Measurements from ENCODE around the gene TRMT2A. TPM values are rescaled to one million over a fixed set of nuclear protein-coding genes. Genes with fewer than 3 reads are reported as not detected.

Gene TRMT2A
- total RNA-seq, 3 donors from 2014 or later (not counting 1 experiment from before 2014, with no cell fraction given): 86.4 to 104 (median 86.5) TPM

- Mint-ChIP-seq H3K9me3 (no peaks in the 10 kb centered on the region), H3K27ac (peak overlapping the region; percentile 58 to 80), H3K36me3 (no peaks in the 10 kb centered on the region), H3K4me1 (peaks cover 15 to 41% of the 10 kb centered on the region in 2 donors), H3K4me3 (no peak overlapping the region), H3K27me3 (ENCODE audit: low read depth in 2 of 2) (no peaks in the 10 kb centered on the region)
- DNase-seq (no peak), ATAC-seq (no peak)
- TF ChIP-seq CTCF (IDR thresholded peaks at IDR 0.05): no peak
- 88% methylated on average over 26 of the region's 26 CpGs for WGBS (ENCODE audit: insufficient coverage)
- no peak overlapping the region for H3K4me3 ChIP-seq (ENCODE audit: low read length)
- intact Hi-C loops (cut with micrococcal nuclease): no loop called here
- H3K4me1 ChIP-seq (ENCODE audit: control insufficient read depth, insufficient read depth, low read length): peaks cover 71% of the 10 kb centered on the region
- no peaks in the 10 kb centered on the region for H3K9me3 ChIP-seq (ENCODE audit: control insufficient read depth, insufficient read depth, low read length)
- H3K27me3 ChIP-seq (ENCODE audit: control insufficient read depth, insufficient read depth, low read length): no peaks in the 10 kb centered on the region
- H3K27ac ChIP-seq (ENCODE audit: low read length): no peak overlapping the region
- H3K36me3 ChIP-seq (ENCODE audit: control insufficient read depth, insufficient read depth, low read length): peaks cover 59% of the 10 kb centered on the region
Measured at GRCh38 chr22:20112623-20113511, 4.2 kb downstream of the TRMT2A start.

GRCh38 chr22:20111689-20112622, 5.1 kb downstream of the TRMT2A start:
- DNase-seq (no peak), ATAC-seq (peak in 1 of 3 donors; percentile 12)
- peak overlapping the region; percentile 58 to 80 for H3K27ac Mint-ChIP-seq
- Histone ChIP-seq H3K27ac (ENCODE audit: low read length) (peak overlapping the region; percentile 40), H3K4me3 (ENCODE audit: low read length) (no peak overlapping the region), H3K36me3 (ENCODE audit: control insufficient read depth, insufficient read depth, low read length) (peaks cover 68% of the 10 kb centered on the region), H3K4me1 (ENCODE audit: control insufficient read depth, insufficient read depth, low read length) (peaks cover 69% of the 10 kb centered on the region), H3K27me3 (ENCODE audit: control insufficient read depth, insufficient read depth, low read length) (no peaks in the 10 kb centered on the region), H3K9me3 (ENCODE audit: control insufficient read depth, insufficient read depth, low read length) (no peaks in the 10 kb centered on the region)
- H3K4me1 Mint-ChIP-seq: peaks cover 15 to 41% of the 10 kb centered on the region in 2 donors
- intact Hi-C loops (cut with micrococcal nuclease): no loop called here
- no peaks in the 10 kb centered on the region for H3K36me3 Mint-ChIP-seq
- no peaks in the 10 kb centered on the region for H3K9me3 Mint-ChIP-seq
- H3K4me3 Mint-ChIP-seq: no peak overlapping the region
- no peaks in the 10 kb centered on the region for H3K27me3 Mint-ChIP-seq (ENCODE audit: low read depth in 2 of 2)
- TF ChIP-seq CTCF (IDR thresholded peaks at IDR 0.05): no peak
- 65% methylated on average over 6 of the region's 7 CpGs for WGBS (ENCODE audit: insufficient coverage)

GRCh38 chr22:20111045-20111688, 5.9 kb downstream of the TRMT2A start:
- Histone ChIP-seq H3K36me3 (ENCODE audit: control insufficient read depth, insufficient read depth, low read length) (peaks cover 76% of the 10 kb centered on the region), H3K27me3 (ENCODE audit: control insufficient read depth, insufficient read depth, low read length) (no peaks in the 10 kb centered on the region), H3K4me3 (ENCODE audit: low read length) (no peak overlapping the region), H3K4me1 (ENCODE audit: control insufficient read depth, insufficient read depth, low read length) (peaks cover 63% of the 10 kb centered on the region), H3K9me3 (ENCODE audit: control insufficient read depth, insufficient read depth, low read length) (no peaks in the 10 kb centered on the region), H3K27ac (ENCODE audit: low read length) (peak overlapping the region; percentile 13)
- TF ChIP-seq CTCF (IDR thresholded peaks at IDR 0.05): peak; percentile 22
- Mint-ChIP-seq H3K27ac (peak overlapping the region; percentile 31 to 58), H3K4me1 (peaks cover 15 to 34% of the 10 kb centered on the region in 2 donors), H3K9me3 (no peaks in the 10 kb centered on the region), H3K36me3 (no peaks in the 10 kb centered on the region), H3K4me3 (no peak overlapping the region), H3K27me3 (ENCODE audit: low read depth in 2 of 2) (no peaks in the 10 kb centered on the region)
- intact Hi-C loops (cut with micrococcal nuclease): no loop called here
- DNase-seq (peak in 1 of 2 donors; percentile 69), ATAC-seq (peak; percentile 36 to 86 (median 65))
- WGBS (ENCODE audit: insufficient coverage): 39% methylated on average over 14 of the region's 14 CpGs

Data from natural killer cell (primary cell).